K562 (cell line): ENCODE data around the gene RNF19B. TPM values are rescaled to one million over a fixed set of nuclear protein-coding genes. Genes with fewer than 3 reads are reported as not detected.
A peak's percentile ranks its signal among the peaks of the same experiment; 100 is the strongest.

Source experiments
- BMI1 ChIP-seq: fragments of 150-350 bp; IDR thresholded peaks from 2 replicates; pipeline ENCODE4 v1.6.1; 2014; ENCODE audit warnings: low read length
- BRF1 ChIP-seq: IDR thresholded peaks from 3 replicates; pipeline ENCODE4 v1.6.1; 2011; ENCODE audit warnings: borderline replicate concordance, mild to moderate bottlenecking; ENCODE audit not compliant: insufficient read length; ENCODE audit errors: extremely low read depth
- DMBX1 ChIP-seq: fragments of 250-450 bp; sonication (Bioruptor Pico); IDR thresholded peaks from 2 replicates; pipeline ENCODE4 v1.8.0; 2022; ENCODE audit warnings: inconsistent platforms, mild to moderate bottlenecking, moderate library complexity, borderline replicate concordance
- E2F1 ChIP-seq: sonication (generic); formaldehyde crosslinking; IDR thresholded peaks from 2 replicates; pipeline ENCODE4 v1.8.1; 2023; ENCODE audit warnings: mild to moderate bottlenecking, missing genetic modification reagents, moderate library complexity
- HNRNPK ChIP-seq: fragments of 200-400 bp; formaldehyde crosslinking; IDR thresholded peaks from one replicate; pipeline ENCODE4 v1.6.1; 2018; ENCODE audit warnings: mild to moderate bottlenecking, low read depth, low read length; ENCODE audit not compliant: poor library complexity, severe bottlenecking
- MCM3 ChIP-seq: fragments of 450-650 bp; IDR thresholded peaks from 2 replicates; pipeline ENCODE4 v1.6.1; 2016
- MEF2D ChIP-seq: conservative IDR thresholded peaks from 2 replicates; pipeline ENCODE4 v1.6.1; 2016; ENCODE audit warnings: low read depth, missing genetic modification characterization, missing compliant biosample characterization
- POLR2G ChIP-seq: fragments of 200-400 bp; formaldehyde crosslinking; IDR thresholded peaks from 2 replicates; pipeline ENCODE4 v1.6.1; 2017; ENCODE audit warnings: low read depth, mild to moderate bottlenecking, antibody characterized with exemption, low read length, moderate library complexity
- RFX1 ChIP-seq: fragments of 450-650 bp; IDR thresholded peaks from 2 replicates; pipeline ENCODE4 v1.6.1; 2016; ENCODE audit warnings: mild to moderate bottlenecking, moderate library complexity
- TOE1 ChIP-seq, 2 experiments: fragments of 450-650 bp in 1 of 2; sonication (generic) in 1 of 2; formaldehyde crosslinking in 1 of 2; IDR thresholded peaks; 2 replicates each; pipeline versions ENCODE4 v1.7.1 to v1.8.0; 2016 to 2022; ENCODE audit warnings: borderline replicate concordance in 2 of 2, mild to moderate bottlenecking in 2 of 2, antibody characterized with exemption in 1 of 2, inconsistent platforms in 1 of 2, low read depth in 1 of 2, missing genetic modification reagents in 1 of 2, moderate library complexity in 1 of 2
- ZNF197 ChIP-seq: fragments of 200-800 bp; sonication (Bioruptor generic); IDR thresholded peaks from 2 replicates; pipeline ENCODE4 v1.6.1; 2016; ENCODE audit warnings: low read depth, missing genetic modification characterization, missing compliant biosample characterization
- ZNF384 ChIP-seq: IDR thresholded peaks from 2 replicates; pipeline ENCODE4 v1.6.1; 2012; ENCODE audit warnings: low read depth, low read length, improper control_type of control experiment
- ZNF668 ChIP-seq: fragments of 250-450 bp; sonication (Bioruptor Pico); IDR thresholded peaks from 2 replicates; pipeline ENCODE4 v1.8.0; 2022; ENCODE audit warnings: mild to moderate bottlenecking, inconsistent platforms
- polyA plus RNA-seq, 8 experiments: library from polyadenylated mRNA; depleted of rRNA in 4 of 8; stranded (reverse) in 5 of 8; unstranded in 3 of 8; fragments of >200 nt; fragmentation: Nextera tagmentation in 2 of 8; fragmentation: Illumina TruSeq in 1 of 8; extraction: Ambion mirVana in 2 of 8; extraction: Trizol in 1 of 8; gene quantifications; 2 replicates each; pipeline versions ENCODE4 v1.2.1 to v1.2.3, GENCODE V29; 2011 to 2014; ENCODE audit warnings: inconsistent platforms in 1 of 8, missing spikeins in 1 of 8
- total RNA-seq, 7 experiments: library from RNA; depleted of rRNA in 6 of 7; stranded (reverse); fragments of >200 nt in 6 of 7; fragmentation: Illumina TruSeq in 2 of 7; extraction: Trizol in 2 of 7; gene quantifications; 2 replicates each; pipeline versions ENCODE4 v1.2.1 to v1.2.3, GENCODE V29; 2011 to 2021; ENCODE audit warnings: low replicate concordance in 1 of 7
- TF ChIP-seq, protein P1 (sequence below): fragments of 250-450 bp; sonication (Bioruptor Pico); IDR thresholded peaks from 2 replicates; pipeline ENCODE4 v1.5.1; 2021; ENCODE audit warnings: mild to moderate bottlenecking
- TF ChIP-seq, protein P2 (sequence below): fragments of 250-450 bp; sonication (Bioruptor Pico); IDR thresholded peaks from 2 replicates; pipeline ENCODE4 v1.8.0; 2022; ENCODE audit warnings: inconsistent platforms
- TF ChIP-seq, protein P3 (sequence below): sonication (generic); formaldehyde crosslinking; IDR thresholded peaks from 2 replicates; pipeline ENCODE4 v1.5.0; 2020; ENCODE audit warnings: missing genetic modification reagents

Gene RNF19B
- total and polyA plus RNA-seq, 9 of the 15 experiments (the other 6 are each of a cell fraction or from before 2014, with no cell fraction given): 2.6 to 14.9 (median 10.1) TPM

DNA sequence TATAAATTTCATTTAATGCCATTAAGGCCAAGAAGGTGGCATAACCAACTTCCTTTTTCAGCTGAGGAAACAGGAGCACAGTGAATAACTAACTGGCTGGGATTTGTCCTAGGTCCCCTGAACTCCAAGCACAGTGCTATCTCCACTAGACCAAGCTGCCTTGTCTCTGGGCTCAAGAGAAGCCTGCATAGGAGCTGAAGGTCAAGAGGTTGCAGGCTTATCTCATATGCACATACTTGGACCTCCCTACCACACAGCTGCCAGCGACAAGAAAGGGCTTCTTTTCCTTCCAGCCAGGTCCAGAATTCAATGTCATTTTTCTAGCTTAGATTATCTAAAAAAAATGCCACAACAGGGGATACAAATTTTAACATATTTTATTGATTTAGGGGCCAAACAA is 45.0 kb upstream of the RNF19B start (continued):
- TF ChIP-seq, protein P1, sequence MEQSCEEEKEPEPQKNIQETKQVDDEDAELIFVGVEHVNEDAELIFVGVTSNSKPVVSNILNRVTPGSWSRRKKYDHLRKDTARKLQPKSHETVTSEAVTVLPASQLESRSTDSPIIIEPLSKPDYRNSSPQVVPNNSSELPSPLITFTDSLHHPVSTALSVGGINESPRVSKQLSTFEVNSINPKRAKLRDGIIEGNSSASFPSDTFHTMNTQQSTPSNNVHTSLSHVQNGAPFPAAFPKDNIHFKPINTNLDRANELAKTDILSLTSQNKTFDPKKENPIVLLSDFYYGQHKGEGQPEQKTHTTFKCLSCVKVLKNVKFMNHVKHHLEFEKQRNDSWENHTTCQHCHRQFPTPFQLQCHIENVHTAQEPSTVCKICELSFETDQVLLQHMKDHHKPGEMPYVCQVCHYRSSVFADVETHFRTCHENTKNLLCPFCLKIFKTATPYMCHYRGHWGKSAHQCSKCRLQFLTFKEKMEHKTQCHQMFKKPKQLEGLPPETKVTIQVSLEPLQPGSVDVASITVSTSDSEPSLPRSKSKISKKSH (CRISPR knock-in tag): no peak
- peak; percentile 77 for TF ChIP-seq DMBX1
- TF ChIP-seq ZNF668 (CRISPR knock-in tag): no peak
- no peak for TF ChIP-seq E2F1 (CRISPR knock-in tag)
- no peak for TF ChIP-seq HNRNPK
- no peak for TF ChIP-seq BRF1
- TF ChIP-seq BMI1: no peak
- TF ChIP-seq, protein P2, sequence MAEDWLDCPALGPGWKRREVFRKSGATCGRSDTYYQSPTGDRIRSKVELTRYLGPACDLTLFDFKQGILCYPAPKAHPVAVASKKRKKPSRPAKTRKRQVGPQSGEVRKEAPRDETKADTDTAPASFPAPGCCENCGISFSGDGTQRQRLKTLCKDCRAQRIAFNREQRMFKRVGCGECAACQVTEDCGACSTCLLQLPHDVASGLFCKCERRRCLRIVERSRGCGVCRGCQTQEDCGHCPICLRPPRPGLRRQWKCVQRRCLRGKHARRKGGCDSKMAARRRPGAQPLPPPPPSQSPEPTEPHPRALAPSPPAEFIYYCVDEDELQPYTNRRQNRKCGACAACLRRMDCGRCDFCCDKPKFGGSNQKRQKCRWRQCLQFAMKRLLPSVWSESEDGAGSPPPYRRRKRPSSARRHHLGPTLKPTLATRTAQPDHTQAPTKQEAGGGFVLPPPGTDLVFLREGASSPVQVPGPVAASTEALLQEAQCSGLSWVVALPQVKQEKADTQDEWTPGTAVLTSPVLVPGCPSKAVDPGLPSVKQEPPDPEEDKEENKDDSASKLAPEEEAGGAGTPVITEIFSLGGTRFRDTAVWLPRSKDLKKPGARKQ (CRISPR knock-in tag): no peak
- TF ChIP-seq, protein P3, sequence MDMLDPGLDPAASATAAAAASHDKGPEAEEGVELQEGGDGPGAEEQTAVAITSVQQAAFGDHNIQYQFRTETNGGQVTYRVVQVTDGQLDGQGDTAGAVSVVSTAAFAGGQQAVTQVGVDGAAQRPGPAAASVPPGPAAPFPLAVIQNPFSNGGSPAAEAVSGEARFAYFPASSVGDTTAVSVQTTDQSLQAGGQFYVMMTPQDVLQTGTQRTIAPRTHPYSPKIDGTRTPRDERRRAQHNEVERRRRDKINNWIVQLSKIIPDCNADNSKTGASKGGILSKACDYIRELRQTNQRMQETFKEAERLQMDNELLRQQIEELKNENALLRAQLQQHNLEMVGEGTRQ (CRISPR knock-in tag): no peak
- peak; percentile 60 for TF ChIP-seq ZNF384
- TF ChIP-seq MCM3: no peak
- peak; percentile 77; the same call in 1 of the 2 replicates for TF ChIP-seq ZNF197 (CRISPR knock-in tag)
- TF ChIP-seq POLR2G: no peak
- TF ChIP-seq RFX1: no peak
- TF ChIP-seq MEF2D (tag): no peak
- no peak for TF ChIP-seq TOE1 (IDR thresholded peaks at IDR 0.05; ENCODE audit: borderline replicate concordance)
- no peak for TF ChIP-seq TOE1 (CRISPR knock-in tag; IDR thresholded peaks at IDR 0.05; ENCODE audit: borderline replicate concordance, low read depth)
